Suprapubic skin (tissue), 3 donors: ENCODE results near the gene ZNF639.

ENCODE experiments used
- POLR2A ChIP-seq, 2 donors: fragments of 450-650 bp; IDR thresholded peaks; one replicate each; pipeline ENCODE4 v1.6.1; 2017; ENCODE audit warnings: antibody characterized with exemption in 2 of 2, mild to moderate bottlenecking in 2 of 2, moderate library complexity in 2 of 2
- TF ChIP-seq, protein P1 (sequence below), 2 donors: fragments of 200-600 bp in 1 of 2; fragments of 450-650 bp in 1 of 2; sonication (generic) in 1 of 2; IDR thresholded peaks; one replicate each; pipeline ENCODE4 v1.5.1; 2016 to 2019; ENCODE audit warnings: antibody characterized with exemption in 2 of 2, mild to moderate bottlenecking in 1 of 2, moderate library complexity in 1 of 2

DNA sequence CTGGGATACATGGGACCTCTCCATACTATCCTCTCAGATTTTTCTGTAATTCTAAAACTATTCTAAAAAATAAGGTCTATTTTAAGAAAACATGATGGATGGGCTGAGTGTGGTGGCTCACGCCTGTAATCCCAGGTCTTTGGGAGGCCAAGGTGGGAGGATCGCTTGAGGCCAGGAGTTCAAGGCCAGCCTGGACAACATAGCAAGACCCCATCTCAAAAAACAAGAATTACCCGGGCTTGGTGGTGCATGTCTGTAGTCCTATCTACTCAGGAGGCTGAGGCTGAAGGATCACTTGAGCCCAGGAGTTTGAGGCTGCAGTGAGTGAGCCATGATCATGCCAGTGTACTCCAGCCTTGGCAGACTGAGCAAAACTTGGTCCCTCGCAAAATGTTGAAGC is 9.4 kb downstream of the ZNF639 start:
- TF ChIP-seq, protein P1, sequence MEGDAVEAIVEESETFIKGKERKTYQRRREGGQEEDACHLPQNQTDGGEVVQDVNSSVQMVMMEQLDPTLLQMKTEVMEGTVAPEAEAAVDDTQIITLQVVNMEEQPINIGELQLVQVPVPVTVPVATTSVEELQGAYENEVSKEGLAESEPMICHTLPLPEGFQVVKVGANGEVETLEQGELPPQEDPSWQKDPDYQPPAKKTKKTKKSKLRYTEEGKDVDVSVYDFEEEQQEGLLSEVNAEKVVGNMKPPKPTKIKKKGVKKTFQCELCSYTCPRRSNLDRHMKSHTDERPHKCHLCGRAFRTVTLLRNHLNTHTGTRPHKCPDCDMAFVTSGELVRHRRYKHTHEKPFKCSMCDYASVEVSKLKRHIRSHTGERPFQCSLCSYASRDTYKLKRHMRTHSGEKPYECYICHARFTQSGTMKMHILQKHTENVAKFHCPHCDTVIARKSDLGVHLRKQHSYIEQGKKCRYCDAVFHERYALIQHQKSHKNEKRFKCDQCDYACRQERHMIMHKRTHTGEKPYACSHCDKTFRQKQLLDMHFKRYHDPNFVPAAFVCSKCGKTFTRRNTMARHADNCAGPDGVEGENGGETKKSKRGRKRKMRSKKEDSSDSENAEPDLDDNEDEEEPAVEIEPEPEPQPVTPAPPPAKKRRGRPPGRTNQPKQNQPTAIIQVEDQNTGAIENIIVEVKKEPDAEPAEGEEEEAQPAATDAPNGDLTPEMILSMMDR (IDR thresholded peaks at IDR 0.05): no peak
- no peak for TF ChIP-seq POLR2A (IDR thresholded peaks at IDR 0.05)
